ENCODE data around the gene PSD.

- TF ChIP-seq CTCF (IDR thresholded peaks at IDR 0.05) (no peak), POLR2A (IDR thresholded peaks at IDR 0.05) (no peak)
Observed at GRCh38 chr10:102463983-102464382, 45.4 kb upstream of the PSD start.
